G401.6 (cell line): ENCODE data around the gene EFCC1.

ENCODE experiments used
- FAIRE-seq: peaks from 2 replicates; lab custom pipeline; 2012; peaks lifted over from hg19 to GRCh38; lab: Jason Lieb, UNC

EFCC1 gene

GRCh38 chr3:129032716-129033115, 31.6 kb downstream of the EFCC1 start:
- no peak for FAIRE-seq

DNA sequence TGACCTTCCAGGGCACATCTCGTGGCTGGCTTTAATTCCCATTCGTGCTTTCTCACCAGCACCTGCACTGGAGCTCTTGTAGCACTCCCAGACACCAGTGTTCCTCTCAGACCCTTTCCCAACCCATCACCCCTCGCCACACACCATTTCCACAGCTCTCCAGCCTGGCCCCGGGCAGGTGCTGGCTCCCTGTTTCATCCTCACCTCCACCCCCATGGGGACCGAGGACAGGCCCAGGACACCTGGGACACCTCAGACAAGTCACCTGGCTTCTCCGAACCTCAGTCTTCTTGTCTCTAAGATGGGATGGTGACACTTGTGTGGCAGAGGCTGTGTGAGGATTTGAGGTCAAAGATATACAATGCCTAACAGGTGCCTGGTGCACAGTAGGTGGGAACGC, 32.0 kb downstream of the EFCC1 start:
- FAIRE-seq = no peak

DNA sequence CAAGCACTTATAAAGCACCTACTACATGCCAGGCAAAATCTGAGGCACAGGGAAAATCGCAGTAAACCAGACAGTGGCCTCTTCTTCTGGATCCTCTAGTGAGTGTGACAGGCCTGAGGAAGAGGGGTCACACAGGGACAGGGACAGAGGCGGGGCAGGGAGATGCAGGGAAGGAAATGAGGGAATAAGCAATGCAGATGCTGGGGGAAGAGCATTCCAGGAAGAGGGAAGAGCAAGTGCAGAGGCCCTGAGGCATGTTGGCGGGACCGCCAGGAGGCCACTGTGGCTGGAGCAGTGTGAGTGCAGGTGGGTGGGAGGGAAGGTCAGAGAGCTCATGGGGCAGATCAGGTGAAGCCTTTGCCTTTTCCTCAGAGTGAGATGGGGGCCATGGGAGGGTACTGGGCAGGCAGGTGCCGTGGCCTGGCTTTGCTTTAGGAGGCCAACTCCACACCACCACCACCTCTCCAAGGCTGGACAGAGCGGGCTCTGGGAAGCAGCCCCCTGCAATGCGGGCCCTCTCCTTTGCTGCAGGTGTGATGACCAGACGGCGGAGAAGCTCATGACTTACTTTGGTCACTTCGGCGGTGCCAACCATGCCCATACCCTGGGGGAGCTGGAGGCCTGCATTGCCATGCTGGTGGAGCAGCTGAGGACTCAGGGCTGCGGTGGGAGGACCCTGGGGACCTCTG, 32.7 kb downstream of the EFCC1 start:
- FAIRE-seq = no peak

GRCh38 chr3:129034642-129035041, 33.5 kb downstream of the EFCC1 start:
- FAIRE-seq = no peak

DNA sequence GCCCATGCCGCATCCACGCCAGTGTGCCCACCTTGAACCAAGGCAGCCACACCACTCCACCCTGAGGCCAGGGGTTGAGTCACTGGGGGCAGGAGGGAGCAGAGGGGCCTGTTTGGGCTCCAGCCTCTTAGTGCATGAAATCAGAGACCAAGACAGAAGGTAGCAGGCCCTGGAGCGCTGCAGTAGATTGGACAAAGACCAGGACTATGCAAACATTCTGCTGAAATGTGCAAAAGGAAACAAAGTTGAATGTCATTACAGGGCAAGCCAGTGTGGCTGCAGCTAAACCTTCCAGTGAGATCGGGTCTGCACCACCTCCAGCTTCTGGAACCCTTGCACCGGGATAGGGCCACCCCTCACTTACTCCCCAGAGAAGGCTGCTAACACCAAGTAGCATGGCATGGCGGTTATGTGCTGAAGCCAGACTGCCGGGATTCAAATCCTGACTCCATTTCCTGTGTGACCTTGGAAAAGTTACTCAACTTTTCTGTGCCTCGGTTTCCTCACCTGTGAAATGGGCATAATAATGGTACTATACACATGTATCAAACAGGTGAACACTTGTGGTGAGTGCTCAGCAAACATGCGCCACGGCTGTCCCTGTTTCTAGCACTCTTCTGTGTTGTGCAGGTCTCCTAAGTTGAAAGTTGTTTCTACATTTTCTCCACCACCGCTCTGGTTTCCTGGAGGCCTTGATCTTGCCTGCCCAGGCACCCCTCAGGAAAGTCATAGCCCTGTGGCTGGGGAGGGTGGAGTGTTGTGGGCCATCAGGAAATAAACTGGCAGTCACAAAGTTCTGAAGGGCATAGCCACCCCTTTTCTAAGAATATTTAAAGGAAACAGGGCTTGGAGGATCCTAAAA, 34.5 kb downstream of the EFCC1 start:
- no peak for FAIRE-seq

DNA sequence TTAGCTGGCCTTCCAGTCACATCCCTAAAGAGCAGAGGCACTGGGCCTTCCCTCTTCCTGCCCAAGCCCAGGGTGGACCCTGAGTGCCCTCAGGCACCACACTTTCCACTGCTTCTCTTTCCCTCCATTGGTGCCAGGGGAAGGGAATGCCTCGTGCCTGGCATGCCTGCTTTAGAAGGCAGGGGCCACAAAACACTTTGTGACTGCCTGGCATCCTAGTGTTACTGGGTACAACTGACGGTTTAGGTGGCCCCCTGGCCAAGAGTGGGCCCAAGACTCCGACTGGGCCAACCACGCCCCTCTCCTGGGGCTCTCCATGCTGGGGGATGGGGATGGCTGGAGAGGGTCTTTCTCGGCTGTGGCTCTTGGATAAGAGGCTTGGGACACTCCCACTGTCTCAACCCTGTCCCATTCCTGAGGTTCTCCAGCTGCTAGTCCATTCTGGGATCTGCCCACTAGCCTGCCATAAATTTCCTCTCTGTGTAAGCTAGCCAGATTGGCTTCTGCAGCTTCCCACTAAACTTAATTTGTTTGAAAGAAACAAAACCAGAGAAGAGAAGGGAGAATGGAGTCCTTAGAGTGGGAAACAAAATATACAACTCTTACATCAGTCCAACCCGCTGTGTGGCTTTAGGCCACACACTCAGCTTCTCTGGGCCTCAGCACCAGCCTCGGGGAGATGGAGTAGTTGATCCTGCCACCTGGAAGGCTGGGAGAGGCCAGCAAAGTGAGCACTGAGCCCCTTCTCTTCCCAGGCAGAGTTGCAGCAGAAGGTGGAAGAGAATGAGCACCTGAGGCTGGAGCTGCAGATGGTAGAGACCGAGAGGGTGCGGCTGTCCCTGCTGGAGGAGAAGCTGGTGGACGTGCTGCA, 35.4 kb downstream of the EFCC1 start:
- no peak for FAIRE-seq

- no peak for FAIRE-seq
These were observed 36.0 kb downstream of the EFCC1 start for GRCh38 chr3:129037093-129037419.

- FAIRE-seq = no peak
These were observed 37.2 kb downstream of the EFCC1 start for GRCh38 chr3:129038121-129038855.

DNA sequence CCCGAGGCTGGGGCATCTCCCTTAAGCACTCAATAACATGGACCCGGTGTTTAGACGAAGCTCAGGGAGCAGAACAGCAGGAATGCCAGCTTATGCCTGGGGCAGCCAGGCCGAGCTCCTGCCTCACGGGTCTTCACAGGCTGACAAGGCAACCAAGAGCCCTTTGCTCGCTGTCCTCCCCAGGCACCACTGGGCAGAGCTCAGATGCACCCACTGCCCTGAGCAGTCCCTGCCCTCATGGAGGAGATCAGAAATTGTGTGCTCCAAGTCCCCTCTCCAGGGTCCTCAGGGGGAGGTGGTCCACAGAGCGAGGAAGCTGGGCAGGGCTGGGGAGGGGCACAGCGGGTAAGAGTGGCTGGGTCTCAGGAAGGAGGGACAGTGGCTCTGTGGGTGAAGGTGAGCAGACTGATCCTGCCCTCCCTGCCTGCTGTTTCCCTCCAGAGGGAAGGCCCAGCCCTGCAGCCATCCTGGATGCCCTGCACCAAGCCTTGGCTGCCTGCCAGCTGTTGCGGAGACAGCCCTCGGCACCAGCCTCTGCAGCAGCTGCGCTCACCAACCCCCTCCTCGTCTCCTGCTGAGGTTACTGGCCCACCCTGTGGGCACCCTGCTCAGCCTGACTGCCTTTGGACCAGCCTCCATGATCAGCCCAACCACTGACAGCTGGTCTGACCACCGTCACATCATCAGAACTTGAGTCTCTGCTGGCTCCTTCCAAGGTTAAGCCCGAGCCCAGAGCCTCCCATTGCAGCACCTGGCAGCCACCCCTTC, 38.4 kb downstream of the EFCC1 start:
- FAIRE-seq = no peak

DNA sequence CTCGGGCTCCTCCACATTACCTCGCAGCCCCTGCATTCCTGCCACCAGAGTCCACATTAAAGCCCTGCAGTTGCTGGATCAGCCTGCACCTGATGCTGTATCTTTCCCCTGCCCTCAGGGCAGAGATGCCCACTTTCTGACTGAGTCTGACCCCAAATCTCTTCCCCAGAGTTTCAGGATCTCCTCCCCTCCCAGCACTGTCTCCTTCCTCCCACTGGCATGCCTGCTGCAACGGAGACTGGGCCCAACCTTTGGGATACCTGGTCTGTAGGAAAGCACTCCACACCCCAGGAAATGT, 38.9 kb downstream of the EFCC1 start:
- no peak for FAIRE-seq

DNA sequence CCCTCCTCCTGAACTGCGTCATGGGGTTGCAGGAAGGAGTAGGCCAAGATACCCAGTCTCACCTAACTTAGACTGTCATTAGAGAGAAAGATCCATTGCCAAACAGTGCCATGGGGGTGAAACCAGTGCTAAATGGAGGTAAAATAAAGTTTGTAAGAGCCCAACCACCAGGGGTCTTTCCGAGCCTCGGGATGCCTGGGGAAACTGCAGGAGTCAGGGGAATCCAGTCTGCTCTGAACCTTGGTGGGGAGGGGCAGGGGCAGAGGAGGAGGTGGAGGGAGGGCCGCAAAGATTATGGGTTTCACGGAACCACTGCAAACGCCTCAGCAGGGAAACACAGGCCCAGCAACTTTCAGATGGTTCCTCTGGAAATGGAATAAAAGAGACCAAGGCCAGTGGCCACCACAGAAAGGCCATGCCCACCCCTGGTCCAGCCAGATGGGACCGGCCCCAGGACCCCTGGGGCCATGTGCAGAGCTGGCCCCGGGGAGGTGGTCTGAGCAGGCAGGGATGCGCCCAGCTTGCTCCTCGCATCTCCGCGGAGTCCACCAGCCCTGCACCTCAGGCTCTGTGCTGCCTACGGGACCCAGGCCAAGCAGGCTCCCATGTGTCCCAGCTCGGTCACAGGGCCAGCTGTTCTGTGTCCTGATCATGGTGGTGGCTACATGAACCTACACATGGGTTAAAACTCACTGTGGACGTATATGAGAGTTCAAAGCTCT, 39.6 kb downstream of the EFCC1 start:
- no peak for FAIRE-seq

DNA sequence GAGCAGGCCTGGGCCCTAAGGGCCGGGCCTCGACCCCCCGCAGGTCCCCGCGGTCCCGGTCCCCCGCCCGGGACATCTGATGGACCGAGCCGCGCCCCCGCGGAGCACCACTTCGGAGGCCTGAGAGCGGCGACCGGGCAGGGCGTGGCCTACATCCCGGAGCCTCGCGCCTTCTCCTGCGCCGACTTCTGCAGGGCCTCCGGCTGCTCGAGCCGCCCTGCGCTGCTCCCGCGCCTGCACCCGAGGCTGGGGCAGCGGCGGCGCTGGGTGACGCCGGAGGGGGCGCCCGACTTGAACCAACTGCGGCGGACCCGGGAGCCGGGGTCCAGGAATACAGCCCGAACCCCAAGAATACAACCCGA, 44.6 kb downstream of the EFCC1 start:
- FAIRE-seq = no peak

- no peak for FAIRE-seq
These were observed 45.1 kb downstream of the EFCC1 start for GRCh38 chr3:129046037-129046731.

DNA sequence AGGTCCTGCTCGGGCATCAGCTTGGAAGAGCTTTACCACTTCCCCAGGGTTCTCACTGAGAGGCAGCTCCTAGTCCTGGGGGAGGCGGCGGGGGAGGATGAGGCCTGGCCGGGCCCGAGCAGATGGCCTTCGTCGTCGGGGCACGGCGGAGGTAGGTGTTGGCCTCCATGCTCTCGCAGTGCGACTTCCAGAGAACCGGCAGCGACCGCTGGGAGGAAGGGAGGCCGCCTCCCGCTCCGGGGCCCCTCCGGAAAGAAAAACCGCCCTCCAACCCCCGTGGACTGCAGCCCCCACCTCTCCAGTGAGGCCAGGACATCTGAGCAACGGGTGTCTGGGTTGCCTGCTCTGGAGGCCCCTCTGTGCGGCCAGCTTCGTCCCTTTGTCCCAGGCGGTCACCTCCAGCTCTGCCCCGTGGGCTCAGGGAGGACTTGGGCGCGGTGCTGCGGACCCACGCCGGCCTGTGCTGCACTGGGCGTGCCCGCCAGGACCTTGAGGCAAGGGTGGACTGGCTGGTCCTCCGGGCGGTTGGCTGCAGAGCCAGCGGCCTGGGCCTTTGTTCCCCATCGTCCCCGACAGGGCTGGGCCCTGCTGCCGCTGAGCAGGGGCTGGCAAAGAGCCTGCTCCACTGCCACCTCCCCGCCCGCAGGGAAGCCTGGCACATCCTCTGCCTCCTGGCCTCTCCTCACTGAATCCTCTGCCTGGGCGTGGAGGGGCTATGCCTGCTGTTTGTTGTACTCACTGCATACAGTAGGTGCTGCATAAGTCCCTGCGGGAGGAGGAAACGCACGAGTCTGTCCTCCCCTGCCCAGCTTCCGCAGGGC, 45.8 kb downstream of the EFCC1 start:
- no peak for FAIRE-seq

- FAIRE-seq = no peak
These were observed 46.4 kb downstream of the EFCC1 start for GRCh38 chr3:129047553-129047839.

- FAIRE-seq = no peak
These were observed 49.6 kb downstream of the EFCC1 start for GRCh38 chr3:129050556-129051295.

- FAIRE-seq = no peak
These were observed 50.8 kb downstream of the EFCC1 start for GRCh38 chr3:129051871-129052340.

DNA sequence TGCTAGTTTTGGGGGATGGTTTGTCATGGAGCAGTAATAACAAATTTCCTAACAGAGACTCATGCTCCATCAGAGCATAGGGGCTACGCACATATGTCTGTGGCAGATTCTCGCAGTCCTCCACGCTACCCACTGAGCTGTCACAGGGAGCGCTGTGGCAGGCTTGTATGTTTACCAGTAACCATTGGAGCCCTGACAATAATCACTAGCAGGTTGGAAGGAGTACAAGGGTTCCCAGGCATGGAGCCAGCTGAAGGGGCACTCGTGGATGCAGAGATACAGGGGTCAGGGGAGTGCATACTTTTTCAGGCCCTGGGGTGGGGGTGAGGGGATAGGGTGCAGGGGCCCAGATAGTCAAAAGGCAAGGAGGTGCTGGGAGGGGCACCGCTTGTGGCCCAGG, 51.6 kb downstream of the EFCC1 start:
- no peak for FAIRE-seq

DNA sequence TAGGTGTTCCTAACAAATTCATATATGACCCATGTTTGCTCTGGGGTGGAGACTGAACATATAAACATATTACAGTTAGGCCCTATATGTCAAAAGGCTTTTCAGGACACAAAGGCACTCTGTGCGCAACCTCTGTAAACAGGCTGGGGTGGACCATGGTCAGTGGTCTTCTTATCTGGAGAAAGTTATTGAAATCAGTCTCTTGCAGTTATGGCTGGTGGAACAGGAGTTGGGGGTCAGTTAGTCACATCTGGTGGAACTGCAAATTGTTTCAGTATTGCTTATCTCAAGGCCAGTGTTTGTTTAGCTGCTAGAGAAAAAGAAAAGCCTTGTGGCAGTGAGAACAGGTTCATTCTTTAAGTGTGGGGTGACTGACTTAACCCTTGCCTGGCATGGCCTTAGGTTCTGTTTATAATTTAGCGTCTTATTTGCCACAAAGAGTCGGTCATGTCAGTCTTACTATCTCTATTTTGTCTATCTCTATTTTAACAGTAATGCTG, 53.6 kb downstream of the EFCC1 start:
- FAIRE-seq = no peak
